ENCODE data around the gene CNGB1. TPM values are rescaled to one million over a fixed set of nuclear protein-coding genes. Genes with fewer than 3 reads are reported as not detected.
"Not testable (repeated sequence)": the region's sequence is repeated elsewhere in the genome, so short reads cannot be mapped to it uniquely, and the experiment has no call there.

Gene CNGB1
- total RNA-seq, 4 donors from 2014 or later, result 0.14 to 1.9 (median 0.87) TPM

DNA sequence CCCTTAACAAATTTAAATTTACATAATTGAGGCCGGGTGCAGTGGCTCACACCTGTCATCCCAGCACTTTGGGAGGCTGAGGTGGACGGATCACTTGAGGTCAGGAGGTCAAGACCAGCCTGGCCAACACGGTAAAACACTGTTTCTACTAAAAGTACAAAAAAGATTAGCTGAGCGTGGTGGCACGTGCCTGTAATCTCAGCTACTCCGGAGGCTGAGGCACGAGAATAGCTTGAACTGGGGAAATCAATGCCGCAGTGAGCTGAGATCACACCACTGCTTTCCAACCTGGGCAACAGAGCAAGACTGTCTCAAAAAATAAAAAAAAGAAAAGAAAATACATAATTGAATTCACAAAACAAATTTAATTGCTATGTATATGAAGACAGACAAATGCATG is 112.3 kb downstream of the CNGB1 start:
- no peaks in the 10 kb centered on the region for H3K36me3 ChIP-seq
- WGBS, 2 donors (ENCODE audit: low coverage in 1 of 2), result 38 to 50% methylated on average over 8 of the region's 8 CpGs
- no peaks in the 10 kb centered on the region for H3K9me3 ChIP-seq
- H3K27me3 ChIP-seq, result peaks cover 17% of the 10 kb centered on the region
- TF ChIP-seq CTCF (IDR thresholded peaks at IDR 0.05) (no peak), EP300 (IDR thresholded peaks at IDR 0.05; ENCODE audit: low read depth) (no peak), POLR2A (IDR thresholded peaks at IDR 0.05) (no peak), POLR2AphosphoS5 (IDR thresholded peaks at IDR 0.05) (no peak)
- no peak overlapping the region for H3K27ac ChIP-seq
- intact Hi-C loops (cut with DNase I; ENCODE audit: low total_unique reads), result no loop called here
- H3K4me1 ChIP-seq, result peaks cover 0 to 4% (median 2%) of the 10 kb centered on the region in 4 donors
- H3K4me3 ChIP-seq, result no peak overlapping the region
- no peak for DNase-seq
- in situ Hi-C loops (cut with MboI; ENCODE audit: low pct_ligation_motif_present in 1 of 4, low pct_unique_long_range_greater_than_20kb in 1 of 4, low sequenced_read_pairs in 3 of 4), result no loop called here

- H3K27ac ChIP-seq; DNase-seq; intact Hi-C loops (cut with DNase I; ENCODE audit: low total_unique reads); H3K4me1 ChIP-seq; H3K36me3 ChIP-seq; H3K4me3 ChIP-seq; H3K9me3 ChIP-seq; in situ Hi-C loops (cut with MboI; ENCODE audit: low pct_ligation_motif_present in 1 of 4, low pct_unique_long_range_greater_than_20kb in 1 of 4, low sequenced_read_pairs in 3 of 4): not testable (repeated sequence)
- H3K27me3 ChIP-seq, result peaks cover 17% of the 10 kb centered on the region
- 69 to 80% methylated on average over 6 to 10 of the region's 10 CpGs for WGBS, 2 donors (ENCODE audit: low coverage in 1 of 2)
These were observed 112.9 kb downstream of the CNGB1 start for GRCh38 chr16:57857991-57858390.

DNA sequence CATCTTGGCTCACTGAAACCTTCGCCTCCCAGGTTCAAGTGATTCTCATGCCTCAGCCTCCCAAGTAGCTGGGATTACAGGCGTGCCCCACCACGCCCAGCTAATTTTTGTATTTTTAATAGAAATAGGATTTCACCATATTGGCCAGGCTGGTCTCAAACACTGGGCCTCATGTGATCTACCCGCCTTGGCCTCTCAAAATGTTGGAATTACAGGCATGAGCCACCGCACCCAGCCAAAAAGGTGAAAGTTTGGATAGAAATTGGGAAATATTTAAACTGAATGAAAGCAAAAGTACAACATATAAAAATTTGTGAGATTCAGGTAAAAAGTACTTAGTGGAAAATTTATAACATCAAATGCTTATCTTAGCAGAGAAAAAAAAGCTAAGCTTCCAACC is 115.7 kb downstream of the CNGB1 start:
- no peak for DNase-seq
- Histone ChIP-seq H3K27ac (no peak overlapping the region), H3K36me3 (no peaks in the 10 kb centered on the region), H3K4me1 (no peaks in the 10 kb centered on the region), H3K4me3 (no peak overlapping the region), H3K9me3 (no peaks in the 10 kb centered on the region), H3K27me3 (peaks cover 10% of the 10 kb centered on the region)
- 93 to 100% methylated on average over 1 to 5 of the region's 5 CpGs for WGBS, 2 donors (ENCODE audit: low coverage in 1 of 2)
- intact Hi-C loops (cut with DNase I; ENCODE audit: low total_unique reads), result no loop called here
- in situ Hi-C loops (cut with MboI; ENCODE audit: low pct_ligation_motif_present in 1 of 4, low pct_unique_long_range_greater_than_20kb in 1 of 4, low sequenced_read_pairs in 3 of 4), result no loop called here
- TF ChIP-seq EP300 (IDR thresholded peaks at IDR 0.05; ENCODE audit: low read depth) (no peak), CTCF (IDR thresholded peaks at IDR 0.05) (no peak), POLR2A (IDR thresholded peaks at IDR 0.05) (no peak), POLR2AphosphoS5 (IDR thresholded peaks at IDR 0.05) (no peak)

DNA sequence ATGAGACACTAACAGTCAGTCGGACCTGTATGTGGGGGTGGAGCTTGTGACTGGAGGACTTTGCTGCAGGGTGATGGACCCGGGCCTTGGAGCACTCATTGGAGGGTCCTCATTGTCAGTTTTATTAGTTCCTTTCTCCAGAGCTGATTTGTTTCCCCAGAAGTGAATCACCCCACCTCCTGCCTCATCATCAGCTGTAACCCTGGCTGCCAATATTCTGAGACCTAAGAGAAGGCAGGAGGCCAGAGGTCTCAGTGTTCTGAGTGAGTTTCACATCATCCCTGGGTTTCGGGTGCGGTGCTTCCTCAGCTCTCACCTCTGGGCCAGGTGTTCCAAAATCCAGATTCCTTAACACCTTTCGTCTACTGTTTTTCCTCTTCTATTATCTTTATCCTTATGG is 118.7 kb downstream of the CNGB1 start:
- 73 to 78% methylated on average over 5 of the region's 5 CpGs for WGBS, 2 donors (ENCODE audit: low coverage in 1 of 2)
- Histone ChIP-seq H3K36me3 (no peaks in the 10 kb centered on the region), H3K27ac (no peak overlapping the region), H3K4me3 (no peak overlapping the region), H3K9me3 (no peaks in the 10 kb centered on the region), H3K27me3 (no peaks in the 10 kb centered on the region), H3K4me1 (no peaks in the 10 kb centered on the region)
- in situ Hi-C loops (cut with MboI; ENCODE audit: low pct_ligation_motif_present in 1 of 4, low pct_unique_long_range_greater_than_20kb in 1 of 4, low sequenced_read_pairs in 3 of 4), result no loop called here
- intact Hi-C loops (cut with DNase I; ENCODE audit: low total_unique reads), result no loop called here
- no peak for DNase-seq
- no peak for TF ChIP-seq POLR2A (IDR thresholded peaks at IDR 0.05)
- no peak for TF ChIP-seq CTCF (IDR thresholded peaks at IDR 0.05)
- no peak for TF ChIP-seq EP300 (IDR thresholded peaks at IDR 0.05; ENCODE audit: low read depth)
- TF ChIP-seq POLR2AphosphoS5 (IDR thresholded peaks at IDR 0.05), result no peak

DNA sequence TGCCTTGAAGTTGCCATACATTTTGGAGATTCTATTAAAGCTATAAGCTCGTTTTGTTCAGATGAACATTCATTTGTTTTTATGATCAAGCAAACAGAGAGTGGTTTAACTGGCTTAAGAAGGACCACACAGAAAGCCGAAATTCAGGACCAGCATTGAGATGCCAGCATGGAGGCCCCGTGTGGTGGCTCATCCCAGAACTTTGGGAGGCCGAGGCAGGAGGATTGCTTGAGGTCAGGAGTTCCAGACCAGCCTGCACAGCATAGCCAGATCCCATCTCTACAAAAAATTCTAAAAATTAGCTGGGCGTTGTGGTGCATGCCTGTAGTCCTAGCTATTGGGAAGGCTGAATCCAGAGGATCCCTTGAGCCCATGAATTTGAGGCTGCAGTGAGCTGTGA is 122.7 kb downstream of the CNGB1 start:
- no peaks in the 10 kb centered on the region for H3K36me3 ChIP-seq
- TF ChIP-seq POLR2AphosphoS5 (IDR thresholded peaks at IDR 0.05) (no peak), POLR2A (IDR thresholded peaks at IDR 0.05) (no peak), EP300 (IDR thresholded peaks at IDR 0.05; ENCODE audit: low read depth) (no peak), CTCF (IDR thresholded peaks at IDR 0.05) (no peak)
- H3K27ac ChIP-seq, result no peak overlapping the region
- H3K4me1 ChIP-seq, result no peaks in the 10 kb centered on the region
- 69 to 90% methylated on average over 3 to 5 of the region's 5 CpGs for WGBS, 2 donors (ENCODE audit: low coverage in 1 of 2)
- DNase-seq, result no peak
- H3K4me3 ChIP-seq, result no peak overlapping the region
- H3K27me3 ChIP-seq, result no peaks in the 10 kb centered on the region
- intact Hi-C loops (cut with DNase I; ENCODE audit: low total_unique reads) (no loop called here), in situ Hi-C loops (cut with MboI; ENCODE audit: low pct_ligation_motif_present in 1 of 4, low pct_unique_long_range_greater_than_20kb in 1 of 4, low sequenced_read_pairs in 3 of 4) (no loop called here)
- H3K9me3 ChIP-seq, result no peaks in the 10 kb centered on the region

GRCh38 chr16:57846931-57847330 is 124.0 kb downstream of the CNGB1 start:
- H3K36me3 ChIP-seq; in situ Hi-C loops (cut with MboI; ENCODE audit: low pct_ligation_motif_present in 1 of 4, low pct_unique_long_range_greater_than_20kb in 1 of 4, low sequenced_read_pairs in 3 of 4); DNase-seq; H3K4me1 ChIP-seq; H3K4me3 ChIP-seq; intact Hi-C loops (cut with DNase I; ENCODE audit: low total_unique reads); H3K27me3 ChIP-seq; H3K27ac ChIP-seq; H3K9me3 ChIP-seq: not testable (repeated sequence)
- 74 to 100% methylated on average over 1 to 6 of the region's 6 CpGs for WGBS, 2 donors (ENCODE audit: low coverage in 1 of 2)
